Tibial artery (tissue), 4 donors: ENCODE results near the gene ALDH3A2.

Source experiments
- DNase-seq, 2 donors: peaks; one replicate each; pipeline ENCODE4 v3.0.0-alpha.2; 2019
- H3K27ac ChIP-seq, 2 donors: fragments of 200-600 bp; sonication (generic) in 1 of 2; 1 replicate in 1 of 2; 2 replicates in 1 of 2; pipeline ENCODE4 v1.5.1; 2018 to 2019; ENCODE audit warnings: mild to moderate bottlenecking in 1 of 2
- H3K27me3 ChIP-seq, 2 donors: fragments of 200-600 bp; sonication (generic) in 1 of 2; one replicate each; pipeline versions ENCODE4 v1.5.1 to v1.6.0; 2016 to 2019
- H3K36me3 ChIP-seq, 3 donors: fragments of 200-600 bp; sonication (generic) in 2 of 3; one replicate each; pipeline ENCODE4 v1.5.1; 2016 to 2019; ENCODE audit warnings: mild to moderate bottlenecking in 2 of 3
- H3K4me1 ChIP-seq, 4 donors: fragments of 200-600 bp; sonication (generic) in 2 of 4; 1 replicate in 3 of 4; 2 replicates in 1 of 4; pipeline ENCODE4 v1.5.1; 2016 to 2019
- H3K4me3 ChIP-seq, 2 donors: fragments of 200-600 bp; sonication (generic) in 1 of 2; 1 replicate in 1 of 2; 2 replicates in 1 of 2; pipeline ENCODE4 v1.5.1; 2018 to 2019; ENCODE audit warnings: mild to moderate bottlenecking in 2 of 2
- H3K9me3 ChIP-seq, 3 donors: fragments of 200-600 bp; sonication (generic) in 1 of 3; one replicate each; pipeline ENCODE4 v1.5.1; 2016 to 2019
- CTCF ChIP-seq, 2 experiments: fragments of 200-600 bp in 1 of 2; fragments of 450-650 bp in 1 of 2; IDR thresholded peaks; one replicate each; pipeline ENCODE4 v1.5.1; 2017 to 2019; ENCODE audit warnings: antibody characterized with exemption in 2 of 2, mild to moderate bottlenecking in 1 of 2, moderate library complexity in 1 of 2
- intact Hi-C: fragments of 100-400 bp; cut with DNase I; formaldehyde crosslinking; loops from one replicate; pipeline ENCODE4 v1.15.0; 2023; ENCODE audit warnings: low total_unique reads

ALDH3A2 gene

GRCh38 chr17:19656851-19657581 lies 8.5 kb downstream of the ALDH3A2 start:
- H3K4me1 ChIP-seq: peaks cover 0 to 31% (median 20%) of the 10 kb centered on the region in 4 donors
- H3K27ac ChIP-seq: no peak overlapping the region
- no peak overlapping the region for H3K4me3 ChIP-seq
- no peak for TF ChIP-seq CTCF (IDR thresholded peaks at IDR 0.05)
- peaks cover 42 to 57% (median 44%) of the 10 kb centered on the region in 3 donors for H3K36me3 ChIP-seq
- no peaks in the 10 kb centered on the region for H3K9me3 ChIP-seq
- DNase-seq: no peak
- no peaks in the 10 kb centered on the region for H3K27me3 ChIP-seq
- intact Hi-C loops: loop anchor here (5.0 kb wide), 1 partner anchor 90 kb away; the partner anchor contains the start of gene ALDH3A1

DNA sequence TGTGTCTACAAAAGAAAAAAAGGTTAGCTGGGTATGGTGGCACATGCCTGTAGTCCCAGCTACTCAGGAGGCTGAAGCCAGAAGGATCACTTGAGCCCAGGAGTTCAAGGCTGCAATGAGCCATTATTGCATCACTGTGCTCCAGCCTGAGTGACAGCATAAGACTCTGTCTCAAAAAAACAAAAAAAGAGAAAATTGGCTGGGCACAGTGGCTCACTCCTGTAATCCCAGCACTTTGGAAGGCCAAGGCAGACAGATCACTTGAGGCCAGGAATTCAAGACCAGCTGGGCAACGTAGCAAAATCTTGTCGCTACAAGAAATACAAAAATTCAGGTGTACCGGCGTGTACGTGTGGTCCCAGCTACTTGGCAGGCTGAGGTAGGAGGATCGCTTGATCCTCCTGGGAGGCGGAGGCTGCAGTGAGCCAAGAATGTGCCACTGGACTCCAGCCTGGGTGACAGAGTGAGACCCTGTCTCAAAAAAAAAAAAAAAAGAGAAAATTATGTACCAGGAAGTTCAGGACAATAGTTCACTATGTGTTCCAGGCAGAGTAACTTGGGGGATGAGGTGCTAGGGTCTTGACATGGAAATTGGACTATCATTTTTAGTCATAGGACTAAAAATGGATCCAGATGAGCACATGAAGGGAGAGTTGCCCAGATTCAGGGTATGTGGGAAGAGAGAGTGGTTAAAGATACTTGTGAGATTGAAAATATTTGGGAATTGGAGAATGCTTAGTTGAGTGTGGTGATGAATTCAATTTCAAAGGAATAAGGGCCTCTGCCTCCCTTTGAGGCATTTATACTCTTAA lies 11.0 kb downstream of the ALDH3A2 start:
- Histone ChIP-seq H3K4me1 (peaks cover 0 to 15% (median 6%) of the 10 kb centered on the region in 4 donors), H3K27me3 (no peaks in the 10 kb centered on the region), H3K27ac (no peak overlapping the region), H3K36me3 (peaks cover 53 to 68% (median 54%) of the 10 kb centered on the region in 3 donors), H3K9me3 (no peaks in the 10 kb centered on the region), H3K4me3 (no peak overlapping the region)
- DNase-seq: no peak
- intact Hi-C loops: loop anchor here (5.0 kb wide), 1 partner anchor 88 kb away; the partner anchor contains the start of gene ALDH3A1
- TF ChIP-seq CTCF (IDR thresholded peaks at IDR 0.05): no peak

- Histone ChIP-seq H3K36me3 (peaks cover 54 to 68% (median 55%) of the 10 kb centered on the region in 3 donors), H3K4me3 (no peak overlapping the region), H3K27ac (no peak overlapping the region), H3K4me1 (peaks cover 0 to 15% (median 6%) of the 10 kb centered on the region in 4 donors), H3K9me3 (no peaks in the 10 kb centered on the region), H3K27me3 (no peaks in the 10 kb centered on the region)
- intact Hi-C loops: no loop called here
- no peak for DNase-seq
- no peak for TF ChIP-seq CTCF (IDR thresholded peaks at IDR 0.05)
Observed at GRCh38 chr17:19660219-19660870, 11.8 kb downstream of the ALDH3A2 start.

DNA sequence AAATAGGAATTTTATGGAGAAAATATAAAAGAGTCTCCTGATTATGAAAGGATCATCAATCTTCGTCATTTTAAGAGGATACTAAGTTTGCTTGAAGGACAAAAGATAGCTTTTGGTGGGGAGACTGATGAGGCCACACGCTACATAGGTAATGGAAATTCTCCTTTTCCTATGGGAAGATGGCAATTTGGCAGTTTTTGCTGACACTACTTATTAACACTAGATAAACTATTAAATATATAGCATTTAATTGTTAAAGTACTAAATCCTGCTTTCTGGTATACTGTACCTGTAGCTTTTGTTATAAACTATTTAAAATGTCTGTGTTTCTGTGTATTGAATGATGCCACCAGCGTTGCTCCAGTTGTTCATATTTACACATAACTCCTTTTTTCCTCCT lies 12.6 kb downstream of the ALDH3A2 start:
- no peak for DNase-seq
- TF ChIP-seq CTCF (IDR thresholded peaks at IDR 0.05): no peak
- Histone ChIP-seq H3K9me3 (no peaks in the 10 kb centered on the region), H3K27me3 (no peaks in the 10 kb centered on the region), H3K4me3 (no peak overlapping the region), H3K36me3 (peaks cover 54 to 68% (median 56%) of the 10 kb centered on the region in 3 donors), H3K4me1 (peaks cover 0 to 15% (median 6%) of the 10 kb centered on the region in 4 donors), H3K27ac (no peak overlapping the region)
- intact Hi-C loops: no loop called here

DNA sequence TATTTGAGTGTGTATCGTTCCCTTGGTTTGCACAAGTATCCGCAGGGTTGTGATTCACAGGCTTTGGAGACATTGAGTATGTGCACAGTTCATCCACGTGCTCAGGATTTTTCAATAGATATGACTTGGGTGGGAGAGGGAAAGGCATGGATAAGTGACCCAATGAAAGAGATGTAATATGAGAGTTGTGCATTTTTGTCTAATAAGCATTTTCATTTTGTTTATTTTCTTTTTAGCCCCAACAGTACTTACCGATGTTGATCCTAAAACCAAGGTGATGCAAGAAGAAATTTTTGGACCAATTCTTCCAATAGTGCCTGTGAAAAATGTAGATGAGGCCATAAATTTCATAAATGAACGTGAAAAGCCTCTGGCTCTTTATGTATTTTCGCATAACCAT lies 14.5 kb downstream of the ALDH3A2 start:
- no peak overlapping the region for H3K27ac ChIP-seq
- TF ChIP-seq CTCF (IDR thresholded peaks at IDR 0.05): no peak
- no peaks in the 10 kb centered on the region for H3K9me3 ChIP-seq
- H3K4me1 ChIP-seq: peaks cover 0 to 10% (median 3%) of the 10 kb centered on the region in 4 donors
- intact Hi-C loops: no loop called here
- H3K27me3 ChIP-seq: no peaks in the 10 kb centered on the region
- no peak for DNase-seq
- H3K4me3 ChIP-seq: no peak overlapping the region
- H3K36me3 ChIP-seq: peaks cover 46 to 61% (median 52%) of the 10 kb centered on the region in 3 donors
